Non-pigmented ciliary epithelial cell (primary cell): ENCODE measurements around the gene C8G.

Experiments
- DNase-seq: peaks from one replicate; pipeline ENCODE4 v3.0.0-alpha.2; 2010; ENCODE audit warnings: low read depth

Gene C8G

GRCh38 chr9:136983167-136983566 lies 38.1 kb downstream of the C8G start:
- no peak for DNase-seq

GRCh38 chr9:136983656-136984314 lies 38.7 kb downstream of the C8G start:
- no peak for DNase-seq

- DNase-seq: no peak
Measured at GRCh38 chr9:136984464-136985026, 39.5 kb downstream of the C8G start.

- DNase-seq: no peak
Measured at GRCh38 chr9:136985027-136985602, 40.1 kb downstream of the C8G start.

- no peak for DNase-seq
Measured at GRCh38 chr9:136985853-136986252, 40.8 kb downstream of the C8G start.

- DNase-seq: no peak
Measured at GRCh38 chr9:136988872-136989271, 43.8 kb downstream of the C8G start.

GRCh38 chr9:136990242-136990911 lies 45.3 kb downstream of the C8G start:
- no peak for DNase-seq

GRCh38 chr9:136991993-136992818 lies 47.2 kb downstream of the C8G start, which contains the start of gene PAXX:
Gene PAXX, plus strand, starts transcription at chr9:136992422. Its CDS starts 22 bp downstream, at chr9:136992444.
- peak; percentile 44 for DNase-seq

- DNase-seq: no peak
Measured at GRCh38 chr9:136992819-136993369, 47.9 kb downstream of the C8G start.

- no peak for DNase-seq
Measured at GRCh38 chr9:136994180-136994887, 49.3 kb downstream of the C8G start.

- DNase-seq: no peak
Measured at GRCh38 chr9:136994888-136995230, 49.8 kb downstream of the C8G start.

GRCh38 chr9:136995362-136995761 lies 50.3 kb downstream of the C8G start:
- DNase-seq: no peak

- no peak for DNase-seq
Measured at GRCh38 chr9:136995772-136996311, 50.8 kb downstream of the C8G start.
